ENCODE measurements around the gene DNAH14.

The DNAH14 gene

GRCh38 chr1:225435487-225435886 lies 506.0 kb downstream of the DNAH14 start:
- DNase-seq: no peak

DNA sequence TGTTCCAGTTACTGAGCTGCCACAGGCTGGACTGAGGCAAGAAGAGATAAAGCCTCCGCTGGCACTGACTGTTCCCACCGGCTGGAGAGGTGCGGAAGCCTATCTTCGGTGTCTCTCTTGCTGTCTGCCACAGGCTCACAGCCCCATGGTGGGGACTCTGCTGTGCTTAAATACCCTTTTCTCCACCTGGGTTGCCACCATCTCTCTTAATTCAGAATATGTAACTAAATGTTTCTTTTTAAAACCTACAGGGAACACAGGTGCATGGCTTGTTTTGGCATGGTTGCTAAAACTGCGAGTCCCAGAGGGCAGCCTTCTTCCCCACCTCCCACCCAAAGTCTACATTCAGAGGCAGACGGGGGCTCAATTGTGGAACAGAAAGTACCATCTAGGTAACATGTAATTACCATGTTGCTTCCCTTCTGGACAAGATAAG lies 506.5 kb downstream of the DNAH14 start:
- DNase-seq: no peak

DNA sequence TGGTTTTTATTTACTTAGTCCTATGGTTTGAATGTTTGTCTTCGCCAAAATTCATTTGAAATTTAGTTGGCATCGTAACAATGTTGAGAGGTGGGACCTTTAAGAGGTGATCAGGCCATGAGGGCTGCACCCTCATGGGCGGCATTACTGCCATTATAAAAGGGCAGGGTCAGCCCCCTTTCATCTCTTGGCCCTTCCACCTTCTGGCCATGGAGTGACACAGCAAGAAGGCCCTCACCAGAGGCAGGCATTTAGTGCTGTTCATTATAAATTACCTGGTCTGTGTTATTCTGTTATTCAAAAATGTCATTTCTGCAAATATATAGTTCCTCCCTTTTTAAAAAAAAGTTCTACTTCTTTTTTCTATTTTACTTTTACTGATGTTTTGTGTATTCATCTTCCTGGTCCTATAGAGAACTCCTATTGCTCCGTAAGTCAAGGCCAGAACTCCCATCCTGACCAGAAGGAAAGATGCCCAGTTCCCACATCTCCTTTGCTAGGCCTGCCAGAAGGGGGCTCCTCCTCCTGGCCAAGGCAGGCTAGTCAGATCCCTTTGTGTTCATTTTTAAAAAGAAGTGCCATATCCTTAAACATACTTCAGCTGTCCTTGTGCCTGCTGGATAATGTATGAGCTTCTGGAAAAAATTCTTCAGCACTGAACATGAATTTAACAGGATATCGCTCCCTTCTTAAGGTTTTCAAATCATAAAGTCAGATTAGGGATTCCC lies 508.4 kb downstream of the DNAH14 start:
- no peak for DNase-seq

- no peak for DNase-seq
Observed at GRCh38 chr1:225440380-225441221, 511.1 kb downstream of the DNAH14 start.

DNA sequence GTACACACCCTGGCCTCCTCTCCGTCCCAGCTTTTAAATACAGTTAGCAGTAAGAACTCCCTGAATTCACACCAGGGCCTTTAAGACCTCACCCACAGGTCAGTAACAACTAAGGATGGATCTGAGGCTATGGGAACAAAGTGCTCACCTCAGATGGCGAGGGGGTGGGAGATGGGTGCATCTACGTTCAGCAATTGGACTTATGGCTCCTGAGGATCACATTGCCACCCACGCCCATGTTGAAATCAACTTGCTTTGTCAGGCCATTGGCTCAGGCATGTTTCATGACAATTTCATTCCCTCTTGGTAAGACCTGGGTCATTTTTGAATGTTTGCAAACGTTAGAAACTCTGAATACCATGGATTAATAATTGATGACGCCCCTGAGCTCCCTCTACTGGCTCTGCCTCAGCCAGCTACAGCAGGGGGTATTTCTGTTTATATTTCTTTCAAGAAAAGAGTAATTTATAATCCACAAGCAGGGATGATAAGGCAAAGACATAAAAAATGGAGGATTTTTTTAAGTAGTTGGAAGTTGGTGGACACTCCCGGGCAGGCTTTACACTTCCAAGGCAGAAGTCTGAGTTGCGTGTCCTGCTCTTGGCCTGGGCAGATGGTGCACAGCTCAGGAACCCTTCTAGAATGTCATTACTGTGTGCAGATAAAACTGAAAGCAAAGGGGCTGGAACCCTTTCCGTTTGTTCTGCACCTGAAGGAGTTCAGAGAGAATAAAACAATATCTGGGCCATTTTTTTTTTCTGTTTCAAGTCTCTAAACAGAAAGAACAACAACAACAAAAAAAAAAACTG lies 512.0 kb downstream of the DNAH14 start:
- DNase-seq: no peak

- DNase-seq: no peak
Observed at GRCh38 chr1:225442123-225442505, 512.6 kb downstream of the DNAH14 start.

DNA sequence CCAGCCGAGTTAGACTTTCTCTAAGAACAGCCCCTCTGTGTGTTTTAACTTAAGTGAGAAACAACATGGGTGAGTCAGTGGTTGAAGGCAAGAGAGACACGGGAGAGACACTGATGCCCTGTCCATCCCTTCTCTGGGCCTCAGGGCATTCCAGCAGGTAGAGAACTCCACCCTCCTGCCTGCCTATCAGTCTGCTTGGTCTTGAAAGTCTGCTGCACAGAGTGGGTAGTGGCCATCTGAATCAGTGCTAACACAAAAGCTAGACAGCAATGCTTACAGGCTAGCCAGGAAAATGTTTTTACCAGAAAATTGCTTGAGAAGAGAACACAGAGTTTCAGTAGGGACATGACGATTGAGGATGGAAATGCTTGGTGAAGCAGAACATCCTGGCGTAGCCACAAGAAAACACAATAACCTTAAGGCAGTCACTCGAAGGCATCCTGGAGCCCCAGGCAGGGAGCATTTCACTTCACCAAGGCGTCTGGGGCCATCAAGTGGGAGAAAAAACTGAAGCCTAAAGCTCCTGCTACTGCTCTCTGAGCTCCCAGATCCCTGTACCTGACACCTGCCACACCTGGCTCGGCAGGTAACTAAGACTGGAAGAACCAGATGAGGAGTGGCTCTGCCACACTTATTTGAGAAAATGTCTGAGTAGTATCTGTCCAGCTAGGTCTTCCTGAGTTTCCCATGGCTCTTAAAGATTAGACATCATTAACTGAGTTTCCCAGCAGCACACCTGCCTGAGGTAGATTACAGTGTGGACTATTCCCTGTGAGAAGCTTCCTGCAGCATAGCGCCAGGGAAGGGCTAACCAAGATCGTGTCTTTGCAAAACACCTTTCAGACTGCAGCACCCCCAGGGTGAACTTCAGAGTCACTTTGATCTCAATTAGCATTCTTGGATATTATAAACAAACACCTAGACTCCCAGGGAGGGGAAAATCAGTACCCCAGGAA lies 516.4 kb downstream of the DNAH14 start:
- DNase-seq: no peak

GRCh38 chr1:225446595-225446960 lies 517.1 kb downstream of the DNAH14 start:
- DNase-seq: no peak

- DNase-seq: no peak
Observed at GRCh38 chr1:225446981-225447615, 517.6 kb downstream of the DNAH14 start.

- no peak for DNase-seq
Observed at GRCh38 chr1:225447650-225448089, 518.2 kb downstream of the DNAH14 start.

DNA sequence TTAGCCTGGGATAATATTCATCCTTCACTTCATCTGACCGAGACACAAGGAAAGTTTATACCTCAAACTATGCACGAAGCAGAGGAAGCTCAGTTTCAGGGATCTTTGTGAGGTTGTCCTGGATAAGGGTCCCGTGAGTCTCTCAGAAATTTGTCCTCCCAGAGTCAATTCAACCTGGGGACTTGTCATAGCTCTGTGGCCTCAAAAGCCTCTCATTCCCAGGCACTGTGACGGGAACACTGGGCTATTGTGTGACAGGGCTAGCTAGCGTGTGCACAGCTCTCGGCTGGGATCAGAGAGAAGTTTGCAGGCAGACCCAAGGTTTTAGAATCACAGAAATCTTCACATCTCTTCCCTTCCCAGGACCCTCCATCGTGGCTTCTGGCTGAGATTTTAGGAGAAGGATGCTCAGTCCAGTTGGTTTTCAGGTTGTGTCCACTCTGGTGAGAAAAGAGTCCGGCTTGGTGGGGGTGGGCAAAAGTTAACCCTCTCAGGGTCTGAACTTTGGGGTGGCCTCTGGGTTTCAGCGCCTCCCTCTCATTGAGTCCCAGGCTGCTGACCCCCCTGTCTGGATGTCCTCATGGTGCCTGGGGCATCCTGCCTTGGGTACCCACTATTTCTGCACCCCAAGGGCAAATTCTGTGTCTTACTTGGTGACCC lies 518.8 kb downstream of the DNAH14 start:
- DNase-seq: no peak

Data from 8988T (cell line).